ENCODE data around the gene DCANP1. TPM values are rescaled to one million over a fixed set of nuclear protein-coding genes. Genes with fewer than 3 reads are reported as not detected.

DCANP1 gene
- total RNA-seq, 1 donor from 2014 or later, result not detected

GRCh38 chr5:135446206-135446605 is 942 bp downstream of the DCANP1 start:
- Mint-ChIP-seq H3K36me3 (ENCODE audit: low read depth) (no peaks in the 10 kb centered on the region), H3K27me3 (peaks cover 4% of the 10 kb centered on the region), H3K9me3 (no peaks in the 10 kb centered on the region), H3K4me1 (no peaks in the 10 kb centered on the region), H3K27ac (no peak overlapping the region), H3K4me3 (no peak overlapping the region)
- no peak for DNase-seq
- intact Hi-C loops (cut with micrococcal nuclease), result no loop called here

GRCh38 chr5:135445306-135445985 is 1.7 kb downstream of the DCANP1 start:
- H3K27ac Mint-ChIP-seq, result no peak overlapping the region
- H3K4me1 Mint-ChIP-seq, result no peaks in the 10 kb centered on the region
- no peak overlapping the region for H3K4me3 Mint-ChIP-seq
- H3K36me3 Mint-ChIP-seq (ENCODE audit: low read depth), result no peaks in the 10 kb centered on the region
- peaks cover 5% of the 10 kb centered on the region for H3K27me3 Mint-ChIP-seq
- intact Hi-C loops (cut with micrococcal nuclease), result no loop called here
- H3K9me3 Mint-ChIP-seq, result no peaks in the 10 kb centered on the region
- DNase-seq, result no peak

GRCh38 chr5:135444881-135445280 is 2.3 kb downstream of the DCANP1 start:
- H3K27ac Mint-ChIP-seq, result no peak overlapping the region
- H3K9me3 Mint-ChIP-seq, result no peaks in the 10 kb centered on the region
- no peak overlapping the region for H3K4me3 Mint-ChIP-seq
- no peak for DNase-seq
- no peaks in the 10 kb centered on the region for H3K4me1 Mint-ChIP-seq
- peaks cover 5% of the 10 kb centered on the region for H3K27me3 Mint-ChIP-seq
- H3K36me3 Mint-ChIP-seq (ENCODE audit: low read depth), result no peaks in the 10 kb centered on the region
- intact Hi-C loops (cut with micrococcal nuclease), result no loop called here

GRCh38 chr5:135444360-135444759 is 2.8 kb downstream of the DCANP1 start:
- no peak overlapping the region for H3K27ac Mint-ChIP-seq
- no peak overlapping the region for H3K4me3 Mint-ChIP-seq
- H3K27me3 Mint-ChIP-seq, result peaks cover 5% of the 10 kb centered on the region
- H3K4me1 Mint-ChIP-seq, result no peaks in the 10 kb centered on the region
- DNase-seq, result no peak
- intact Hi-C loops (cut with micrococcal nuclease), result no loop called here
- H3K9me3 Mint-ChIP-seq, result no peaks in the 10 kb centered on the region
- no peaks in the 10 kb centered on the region for H3K36me3 Mint-ChIP-seq (ENCODE audit: low read depth)

GRCh38 chr5:135443161-135443960 is 3.8 kb downstream of the DCANP1 start:
- no peak for DNase-seq
- H3K9me3 Mint-ChIP-seq, result no peaks in the 10 kb centered on the region
- no peak overlapping the region for H3K4me3 Mint-ChIP-seq

GRCh38 chr5:135442431-135443160 is 4.6 kb downstream of the DCANP1 start:
- Mint-ChIP-seq H3K36me3 (ENCODE audit: low read depth) (no peaks in the 10 kb centered on the region), H3K4me1 (no peaks in the 10 kb centered on the region), H3K4me3 (no peak overlapping the region), H3K27me3 (peaks cover 7% of the 10 kb centered on the region), H3K9me3 (no peaks in the 10 kb centered on the region), H3K27ac (no peak overlapping the region)
- no peak for DNase-seq
- intact Hi-C loops (cut with micrococcal nuclease), result no loop called here

More at GRCh38 chr5:135443161-135443960, 3.8 kb downstream of the DCANP1 start:
- no peak overlapping the region for H3K27ac Mint-ChIP-seq
- H3K4me1 Mint-ChIP-seq, result no peaks in the 10 kb centered on the region
- H3K27me3 Mint-ChIP-seq, result peaks cover 5% of the 10 kb centered on the region
- intact Hi-C loops (cut with micrococcal nuclease), result no loop called here
- no peaks in the 10 kb centered on the region for H3K36me3 Mint-ChIP-seq (ENCODE audit: low read depth)

- H3K27ac Mint-ChIP-seq, result no peak overlapping the region
- intact Hi-C loops (cut with micrococcal nuclease), result no loop called here
- DNase-seq, result no peak
- no peaks in the 10 kb centered on the region for H3K9me3 Mint-ChIP-seq
- H3K27me3 Mint-ChIP-seq, result peaks cover 9% of the 10 kb centered on the region
- H3K36me3 Mint-ChIP-seq (ENCODE audit: low read depth), result no peaks in the 10 kb centered on the region
- no peaks in the 10 kb centered on the region for H3K4me1 Mint-ChIP-seq
- no peak overlapping the region for H3K4me3 Mint-ChIP-seq
Observed at GRCh38 chr5:135441919-135442318, 5.2 kb downstream of the DCANP1 start.

- H3K9me3 Mint-ChIP-seq, result no peaks in the 10 kb centered on the region
- H3K4me3 Mint-ChIP-seq, result no peak overlapping the region
- H3K36me3 Mint-ChIP-seq (ENCODE audit: low read depth), result no peaks in the 10 kb centered on the region
- DNase-seq, result no peak
- no peak overlapping the region for H3K27ac Mint-ChIP-seq
- intact Hi-C loops (cut with micrococcal nuclease), result no loop called here
- peaks cover 11% of the 10 kb centered on the region for H3K27me3 Mint-ChIP-seq
- H3K4me1 Mint-ChIP-seq, result no peaks in the 10 kb centered on the region
Observed at GRCh38 chr5:135441350-135441831, 5.8 kb downstream of the DCANP1 start.

- intact Hi-C loops (cut with micrococcal nuclease), result no loop called here
- no peak overlapping the region for H3K4me3 Mint-ChIP-seq
- peaks cover 14% of the 10 kb centered on the region for H3K27me3 Mint-ChIP-seq
- no peaks in the 10 kb centered on the region for H3K4me1 Mint-ChIP-seq
- no peaks in the 10 kb centered on the region for H3K36me3 Mint-ChIP-seq (ENCODE audit: low read depth)
- DNase-seq, result no peak
- H3K27ac Mint-ChIP-seq, result no peak overlapping the region
- no peaks in the 10 kb centered on the region for H3K9me3 Mint-ChIP-seq
Observed at GRCh38 chr5:135440916-135441315, 6.2 kb downstream of the DCANP1 start.

GRCh38 chr5:135439231-135440205 is 7.6 kb downstream of the DCANP1 start:
- DNase-seq, result no peak
- H3K27me3 Mint-ChIP-seq, result peaks cover 16% of the 10 kb centered on the region
- no peaks in the 10 kb centered on the region for H3K36me3 Mint-ChIP-seq (ENCODE audit: low read depth)
- no peaks in the 10 kb centered on the region for H3K4me1 Mint-ChIP-seq
- H3K27ac Mint-ChIP-seq, result no peak overlapping the region
- H3K9me3 Mint-ChIP-seq, result no peaks in the 10 kb centered on the region
- intact Hi-C loops (cut with micrococcal nuclease), result no loop called here
- H3K4me3 Mint-ChIP-seq, result no peak overlapping the region

GRCh38 chr5:135438636-135439221 is 8.4 kb downstream of the DCANP1 start:
- intact Hi-C loops (cut with micrococcal nuclease), result no loop called here
- Mint-ChIP-seq H3K4me3 (no peak overlapping the region), H3K4me1 (no peaks in the 10 kb centered on the region), H3K27me3 (peaks cover 17% of the 10 kb centered on the region), H3K27ac (no peak overlapping the region), H3K36me3 (ENCODE audit: low read depth) (no peaks in the 10 kb centered on the region), H3K9me3 (no peaks in the 10 kb centered on the region)
- DNase-seq, result no peak

- Mint-ChIP-seq H3K4me3 (no peak overlapping the region), H3K36me3 (ENCODE audit: low read depth) (no peaks in the 10 kb centered on the region), H3K9me3 (no peaks in the 10 kb centered on the region), H3K27me3 (peaks cover 18% of the 10 kb centered on the region), H3K27ac (no peak overlapping the region), H3K4me1 (no peaks in the 10 kb centered on the region)
- DNase-seq, result no peak
- intact Hi-C loops (cut with micrococcal nuclease), result no loop called here
Observed at GRCh38 chr5:135437796-135438560, 9.2 kb downstream of the DCANP1 start.
